GM06990 (cell line): ENCODE data around the gene GALNT8.

Source experiments
- DNase-seq: peaks from one replicate; pipeline ENCODE4 v3.0.0-alpha.2; 2011; ENCODE audit not compliant: insufficient read length; ENCODE audit errors: extremely low read depth
- H3K27me3 ChIP-seq: replicated peaks from 2 replicates; pipeline ENCODE4 v1.6.0; 2011; ENCODE audit warnings: low read length; ENCODE audit not compliant: control insufficient read depth, insufficient read depth
- H3K36me3 ChIP-seq: 2 replicates; pipeline ENCODE4 v1.5.1; 2011; ENCODE audit warnings: low read length; ENCODE audit not compliant: control insufficient read depth, insufficient read depth
- H3K4me3 ChIP-seq: replicated peaks from 2 replicates; pipeline ENCODE4 v1.5.1; 2011; ENCODE audit warnings: low read depth, mild to moderate bottlenecking, control low read depth, low read length
- CTCF ChIP-seq: IDR thresholded peaks from 2 replicates; pipeline ENCODE4 v1.5.1; 2011; ENCODE audit warnings: low read length, control low read depth, mild to moderate bottlenecking, inconsistent platforms; ENCODE audit not compliant: insufficient read depth, poor library complexity, severe bottlenecking

GALNT8 gene

GRCh38 chr12:4719821-4720636, at the start of gene GALNT8:
Gene GALNT8, plus strand, starts transcription at chr12:4720400. Its CDS starts 278 bp downstream, at chr12:4720678.
- Histone ChIP-seq H3K4me3 (no peak within 1 kb of the TSS), H3K27me3 (no peaks in the 10 kb centered on the region; the same call in 1 of the 2 replicates), H3K36me3 (no peaks in the 10 kb centered on the region)
- TF ChIP-seq CTCF = no peak
- DNase-seq = no peak

GRCh38 chr12:4679711-4680110, 40.5 kb upstream of the GALNT8 start:
- no peak for DNase-seq
- Histone ChIP-seq H3K4me3 (no peak overlapping the region), H3K36me3 (peaks cover 4% of the 10 kb centered on the region), H3K27me3 (no peaks in the 10 kb centered on the region)
- TF ChIP-seq CTCF = no peak

GRCh38 chr12:4681732-4682131, 38.5 kb upstream of the GALNT8 start:
- DNase-seq = no peak

GRCh38 chr12:4685317-4685716, 34.9 kb upstream of the GALNT8 start:
- DNase-seq = no peak

More at GRCh38 chr12:4681732-4682131, 38.5 kb upstream of the GALNT8 start:
- H3K27me3 ChIP-seq = no peaks in the 10 kb centered on the region
- TF ChIP-seq CTCF = no peak
- H3K36me3 ChIP-seq = peaks cover 12% of the 10 kb centered on the region
- H3K4me3 ChIP-seq = no peak overlapping the region

GRCh38 chr12:4690760-4691159, 29.4 kb upstream of the GALNT8 start:
- H3K27me3 ChIP-seq = no peaks in the 10 kb centered on the region
- DNase-seq = no peak
- no peak overlapping the region for H3K4me3 ChIP-seq
- TF ChIP-seq CTCF = no peak
- peaks cover 10% of the 10 kb centered on the region for H3K36me3 ChIP-seq

More at GRCh38 chr12:4685317-4685716, 34.9 kb upstream of the GALNT8 start:
- peaks cover 17% of the 10 kb centered on the region for H3K36me3 ChIP-seq
- H3K27me3 ChIP-seq = no peaks in the 10 kb centered on the region
- H3K4me3 ChIP-seq = no peak overlapping the region
- TF ChIP-seq CTCF = no peak
